ENCODE results near the gene KAT8.
"Not testable (repeated sequence)": the region's sequence is repeated elsewhere in the genome, so short reads cannot be mapped to it uniquely, and the experiment has no call there.

The KAT8 gene

DNA sequence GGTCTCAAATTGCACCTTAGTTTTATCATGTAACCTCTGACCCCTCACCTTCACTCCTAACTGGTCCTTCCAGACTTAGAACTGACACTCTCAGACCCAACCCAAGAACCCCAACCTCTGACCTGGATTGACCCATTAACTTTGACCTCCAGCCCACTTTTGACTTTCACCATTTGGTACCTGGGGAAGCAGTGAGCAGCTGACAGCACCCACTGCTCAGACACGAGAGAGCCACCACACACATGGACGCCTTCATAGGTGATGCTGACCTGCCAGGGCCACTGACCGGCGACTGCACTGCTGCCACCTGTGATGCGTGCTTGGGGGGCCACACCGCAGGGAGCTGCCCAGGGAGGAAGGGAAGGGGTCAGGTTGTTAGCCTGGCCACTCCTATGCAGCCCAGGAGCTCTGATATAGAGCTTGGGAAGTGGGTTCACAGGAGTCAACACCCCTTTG is 15.6 kb downstream of the KAT8 start:
- no peak for DNase-seq

DNA sequence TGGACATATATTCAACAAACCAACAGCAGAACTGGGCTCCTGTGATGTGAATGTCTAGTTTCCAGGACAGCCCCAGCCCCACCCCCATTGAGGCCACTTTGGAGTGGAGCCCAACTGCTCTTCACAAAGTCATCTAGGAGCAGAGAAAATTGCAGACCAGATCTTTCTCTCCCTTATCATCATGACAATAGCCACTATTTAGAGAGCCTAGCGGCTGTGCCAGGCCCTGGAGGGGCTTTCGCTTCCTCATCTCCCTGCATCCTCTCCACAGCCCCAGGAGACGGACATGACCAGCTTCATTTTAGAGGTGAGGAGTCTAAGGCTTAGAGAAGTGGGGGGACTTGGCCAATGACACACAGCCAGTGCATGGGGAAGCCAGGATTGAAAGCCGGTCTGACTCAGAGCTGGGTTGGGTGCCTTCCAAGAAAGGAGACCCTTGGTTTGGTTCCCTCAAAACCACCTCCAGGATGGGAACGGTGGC is 16.7 kb downstream of the KAT8 start:
- DNase-seq, result no peak

DNA sequence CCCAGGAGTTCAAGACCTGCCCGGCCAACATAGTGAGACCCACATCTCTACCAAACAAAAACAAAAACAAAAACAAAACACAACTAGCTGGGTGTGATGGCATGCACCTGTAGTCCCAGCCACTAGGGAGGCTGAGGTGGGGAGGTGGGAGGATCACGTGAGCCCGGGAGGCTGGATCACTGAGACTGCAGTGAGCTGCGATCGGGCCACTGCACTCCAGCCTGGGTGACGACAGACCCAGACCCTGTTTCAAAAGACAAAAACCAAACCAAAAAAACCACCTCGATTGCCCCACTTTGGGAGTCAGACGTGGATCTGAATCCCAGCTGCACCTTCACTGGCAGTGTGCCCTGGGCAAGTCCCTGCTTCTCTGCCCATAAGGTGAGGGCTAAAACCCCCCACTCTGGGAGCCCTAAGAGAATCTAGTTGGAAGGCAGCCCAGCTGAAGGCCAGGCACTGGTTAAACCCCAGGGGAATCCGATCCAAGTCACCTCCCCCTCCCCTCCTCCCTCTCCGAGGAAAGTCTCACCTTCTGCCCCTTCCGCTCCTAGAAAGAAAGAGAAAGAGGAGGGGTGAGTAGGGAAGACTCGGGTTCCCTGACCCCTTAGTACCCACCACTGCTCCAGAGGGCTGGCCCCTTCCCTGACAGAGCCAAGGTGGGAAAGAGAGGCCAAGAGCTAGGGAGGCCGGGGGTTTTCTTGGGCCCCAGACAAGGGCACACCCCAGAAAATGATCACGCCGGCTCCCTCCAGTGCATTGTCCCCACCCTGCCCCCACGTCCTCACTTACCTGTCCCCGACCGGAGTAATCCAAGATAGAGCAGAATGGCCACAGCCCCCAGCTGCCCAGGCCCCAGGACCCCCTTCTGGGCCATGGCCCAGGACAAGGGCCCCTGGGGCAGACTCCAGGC is 17.4 kb downstream of the KAT8 start:
- no peak for DNase-seq

DNA sequence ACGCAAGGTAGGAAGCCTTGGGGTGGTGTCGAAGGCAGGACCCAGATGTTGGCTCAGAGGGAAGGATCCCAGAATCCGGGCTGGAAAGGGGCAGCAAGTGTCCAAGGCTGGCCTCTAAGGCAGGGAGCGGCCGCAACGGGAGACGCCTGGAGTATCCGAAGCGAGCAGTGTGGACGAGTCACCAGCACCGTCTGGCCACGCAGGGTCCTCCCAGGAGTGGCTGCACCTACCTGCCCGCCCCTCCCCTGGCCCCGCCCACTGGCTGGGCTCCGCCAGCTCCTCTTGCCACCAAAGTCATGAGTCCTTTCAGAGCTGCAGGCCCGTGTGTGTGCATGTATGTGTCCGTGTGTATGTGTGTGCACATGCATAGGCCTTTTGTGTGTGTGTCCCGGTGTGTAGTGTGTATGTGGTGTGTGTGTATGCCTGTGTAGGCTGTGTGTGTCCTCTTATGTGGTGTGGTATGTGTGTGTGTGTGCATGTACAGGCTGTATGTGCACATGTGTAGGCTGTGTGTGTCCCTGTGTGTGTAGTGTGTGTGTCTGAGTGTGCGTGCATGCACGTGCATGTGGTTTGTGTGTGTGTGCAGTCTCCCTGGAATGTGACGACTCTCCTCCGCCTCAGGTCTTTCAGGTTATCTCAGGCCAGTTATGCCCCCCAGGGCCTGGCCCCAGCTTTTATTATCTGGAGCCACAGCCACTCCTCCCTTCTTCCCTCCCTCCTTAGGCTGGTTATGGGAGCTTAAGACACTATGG is 18.2 kb downstream of the KAT8 start, which contains the start of gene PRSS8:
Gene PRSS8 (minus strand): TSS at position 193 of the 752 bp plus-strand sequence. CDS start 229 bp downstream, outside the sequence.
- no peak for DNase-seq

DNA sequence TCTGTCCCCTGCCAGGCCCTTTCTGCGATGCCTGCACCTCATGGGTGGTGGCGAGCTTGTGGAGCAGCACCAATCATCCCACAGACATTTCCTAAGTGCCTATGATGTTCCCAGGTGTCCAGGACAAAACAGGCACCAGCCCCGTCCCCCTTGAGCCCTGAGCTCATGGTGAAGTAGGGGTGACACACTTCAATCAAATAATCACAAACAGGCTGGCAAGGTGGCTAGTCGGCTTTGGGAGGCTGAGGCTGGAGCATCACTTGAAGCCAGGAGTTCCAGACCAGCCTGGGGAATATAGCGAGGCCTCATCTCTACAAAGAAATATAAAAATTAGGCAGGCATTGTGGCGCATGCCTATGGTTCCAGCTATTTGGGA is 18.8 kb downstream of the KAT8 start:
- DNase-seq, result no peak

DNA sequence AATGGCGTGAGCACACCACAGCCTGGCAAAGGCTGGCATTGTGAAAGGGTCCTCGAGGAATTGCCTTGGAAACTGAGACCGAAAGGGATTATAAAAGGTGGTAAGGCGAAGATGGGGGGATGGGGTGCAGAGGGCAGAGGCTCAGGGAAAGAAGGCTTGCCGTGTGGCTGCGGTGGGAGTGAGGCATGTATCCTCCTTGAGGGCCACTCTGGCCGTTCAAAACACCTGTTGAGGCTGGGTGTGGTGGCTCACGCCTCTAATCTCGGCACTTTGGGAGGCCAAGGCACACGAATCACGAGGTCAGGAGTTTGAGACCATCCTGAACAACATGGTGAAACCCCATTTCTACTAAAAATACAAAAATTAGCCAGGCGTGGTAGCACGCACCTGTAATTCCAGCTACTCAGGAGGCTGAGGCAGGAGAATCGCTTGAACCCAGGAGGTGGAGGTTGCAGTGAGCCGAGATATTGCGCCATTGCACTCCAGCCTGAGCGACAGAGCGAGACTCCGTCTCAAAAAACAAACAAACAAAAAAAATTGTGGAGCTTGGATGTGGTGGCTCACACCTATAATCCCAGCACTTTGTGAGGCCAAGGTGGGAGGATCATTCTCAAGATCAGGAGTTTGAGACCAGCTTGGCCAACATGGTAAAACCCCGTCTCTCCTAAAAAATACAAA is 19.5 kb downstream of the KAT8 start:
- not testable (repeated sequence) for DNase-seq

DNA sequence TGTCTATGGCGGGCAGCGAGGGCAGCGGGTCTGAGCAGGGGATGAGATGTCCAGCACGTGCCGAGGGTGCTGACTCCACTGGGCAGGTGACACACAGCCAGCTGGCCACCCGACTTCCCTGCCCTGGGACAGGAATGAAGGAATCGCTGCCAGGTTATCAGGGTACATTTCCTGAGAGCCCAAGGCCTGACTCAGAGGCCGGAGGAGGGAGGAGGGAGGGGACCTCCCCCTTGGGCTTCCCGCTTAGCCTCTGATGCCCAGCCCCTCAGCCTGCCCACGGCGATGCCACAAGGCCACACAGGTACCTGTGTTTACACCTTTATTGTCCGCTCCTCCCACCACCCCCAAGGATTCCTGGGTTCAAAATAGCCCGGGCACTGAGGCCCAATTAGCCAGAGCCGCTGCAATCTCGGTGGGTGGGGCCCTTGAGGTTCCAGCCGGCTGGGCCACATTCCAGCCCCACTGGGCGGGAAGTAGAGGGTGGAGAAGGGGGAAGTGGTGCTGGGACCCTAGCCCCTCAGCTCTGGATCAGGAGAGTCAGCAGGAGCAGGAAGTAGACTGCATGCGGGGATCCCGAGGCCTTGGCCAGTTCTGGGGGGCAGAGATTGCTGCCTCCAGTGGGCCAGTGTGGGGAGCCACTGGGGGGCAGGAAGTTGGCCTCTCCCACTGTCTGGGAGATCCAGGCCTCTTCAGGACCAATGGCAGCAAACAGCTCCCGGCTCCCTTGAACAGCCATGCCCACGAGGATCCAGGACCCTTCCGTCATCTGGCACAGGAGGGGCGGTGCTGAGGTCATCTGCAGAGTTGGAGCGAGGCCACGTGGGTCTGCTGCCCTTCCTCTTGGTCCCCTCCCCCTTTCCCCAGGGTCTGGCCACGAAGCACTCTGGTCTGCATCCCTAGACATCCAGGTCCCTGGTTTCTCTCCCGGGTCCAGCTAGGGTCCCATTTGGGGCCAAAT is 21.4 kb downstream of the KAT8 start:
- DNase-seq, result no peak

DNA sequence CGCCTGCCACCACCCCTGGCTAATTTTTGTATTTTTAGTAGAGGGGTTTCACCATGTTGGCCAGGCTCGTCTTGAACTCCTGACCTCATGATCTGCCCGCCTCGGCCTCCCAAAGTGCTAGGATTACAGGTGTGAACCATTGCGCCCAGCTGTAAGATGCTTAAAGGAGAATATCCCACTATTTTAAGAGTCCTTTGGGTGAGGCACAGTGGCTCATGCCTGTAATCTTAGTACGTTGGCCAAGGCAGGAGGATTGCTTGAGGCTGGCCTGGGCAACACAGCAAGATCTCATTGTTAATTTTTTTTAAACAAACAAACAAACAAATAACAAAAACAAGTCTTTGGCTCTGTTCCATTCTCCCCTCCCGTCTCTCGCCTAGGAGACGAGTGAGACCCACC is 23.6 kb downstream of the KAT8 start:
- DNase-seq, result not testable (repeated sequence)

DNA sequence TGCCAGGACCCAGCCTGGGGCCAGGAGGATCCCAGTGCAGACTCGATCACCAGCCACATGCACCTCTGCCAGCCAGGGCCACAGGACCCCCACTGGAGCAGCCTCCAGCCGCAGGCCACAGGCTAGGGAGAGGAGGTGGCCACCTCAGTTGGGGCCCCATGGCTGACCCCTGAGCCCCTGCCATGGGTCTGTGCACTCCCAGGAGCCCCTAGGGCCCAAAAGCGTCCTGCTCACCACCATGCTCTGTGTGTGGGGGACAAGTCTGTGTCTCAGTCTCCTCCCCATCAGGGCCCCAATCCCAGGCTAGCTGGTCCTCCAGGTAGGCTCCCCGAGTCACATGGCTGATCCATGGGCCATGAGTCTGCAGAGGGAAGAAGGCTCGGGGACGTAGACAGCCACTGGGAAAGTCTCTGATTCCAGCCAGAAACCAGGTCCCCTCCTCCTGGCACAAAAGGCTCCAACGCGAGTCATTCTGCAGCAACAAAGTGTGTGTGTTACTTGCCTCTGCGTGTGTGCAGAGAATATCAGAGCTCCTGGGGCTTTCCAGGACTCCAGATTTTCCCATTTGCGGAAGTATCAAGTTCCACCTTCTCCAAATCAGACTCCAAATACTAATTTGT is 24.1 kb downstream of the KAT8 start:
- no peak for DNase-seq

DNA sequence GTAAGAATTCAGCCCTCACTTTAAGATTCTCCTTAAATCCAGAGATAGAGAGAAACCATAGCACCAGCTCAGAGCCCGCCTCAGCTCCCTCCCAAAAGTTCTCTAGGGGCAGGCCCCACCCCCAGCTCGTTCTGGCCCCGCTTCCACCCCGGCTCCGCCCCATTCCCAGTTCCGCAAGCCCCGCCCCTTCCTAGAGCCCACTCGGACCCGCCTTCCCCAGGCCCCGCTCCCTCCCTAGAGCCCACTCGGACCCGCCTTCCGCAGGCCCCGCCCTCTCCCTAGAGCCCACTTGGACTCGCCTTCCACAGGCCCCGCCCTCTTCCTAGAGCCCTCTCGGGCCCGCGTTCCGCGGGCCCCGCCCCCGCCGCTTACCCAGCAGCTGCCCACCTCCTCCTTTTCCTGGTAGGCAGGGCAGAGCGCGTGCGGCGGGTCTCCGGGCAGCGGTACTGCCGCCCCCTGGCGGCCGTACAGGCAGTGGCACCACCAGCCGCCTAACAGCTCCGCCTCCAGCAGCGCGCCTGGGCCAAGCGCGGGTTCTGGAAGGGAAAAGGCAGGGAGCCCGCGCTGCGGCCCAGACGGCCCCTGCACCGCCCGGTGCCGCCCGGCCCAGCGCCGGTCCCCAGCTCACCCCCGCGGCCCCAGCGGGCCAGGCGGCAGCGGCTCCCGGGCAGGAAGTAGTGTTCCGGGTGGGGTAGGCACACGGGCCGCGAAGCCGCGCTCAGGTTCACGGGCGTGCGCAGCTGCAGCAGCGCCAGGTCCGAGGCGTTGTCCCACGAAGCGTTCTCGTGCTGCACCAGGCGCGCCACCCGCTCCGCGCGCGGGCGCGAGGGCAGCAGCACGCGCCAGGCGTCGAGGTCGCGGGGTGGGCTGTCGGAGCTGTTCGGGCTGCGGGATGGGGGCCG is 24.9 kb downstream of the KAT8 start:
- DNase-seq, result peak; percentile 95

DNA sequence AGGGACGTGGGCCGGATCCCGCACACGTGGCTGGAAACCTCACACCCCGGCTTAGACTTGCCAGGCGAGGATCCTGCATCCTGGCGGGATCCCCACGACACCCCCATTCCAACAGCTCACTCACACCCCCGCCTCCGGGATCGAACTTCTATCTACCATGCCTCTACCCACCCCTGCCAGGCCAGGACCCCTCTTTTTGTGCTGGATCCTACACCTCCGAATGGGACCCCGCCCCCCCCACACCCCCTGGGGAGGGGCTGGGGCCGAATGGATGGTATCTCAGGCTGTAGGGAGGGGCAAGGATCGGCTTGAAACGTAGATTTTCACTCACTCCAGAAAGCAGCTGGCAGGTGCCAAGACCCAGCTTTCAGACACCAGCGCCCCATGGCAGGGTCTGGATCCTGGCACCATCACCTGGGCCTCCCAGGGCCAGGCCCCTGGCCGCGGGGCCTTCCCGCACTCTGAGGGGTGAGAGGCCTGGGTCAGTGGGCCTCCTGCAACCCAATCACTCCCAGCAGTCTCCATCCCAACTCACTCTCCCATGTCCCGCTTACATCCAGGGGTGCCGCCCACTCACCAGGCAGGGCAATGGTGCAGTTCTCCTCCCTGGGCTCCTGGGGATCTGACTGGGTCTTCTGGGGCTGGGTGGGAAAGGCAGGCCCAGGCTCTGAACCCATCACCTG is 25.7 kb downstream of the KAT8 start:
- no peak for DNase-seq

DNA sequence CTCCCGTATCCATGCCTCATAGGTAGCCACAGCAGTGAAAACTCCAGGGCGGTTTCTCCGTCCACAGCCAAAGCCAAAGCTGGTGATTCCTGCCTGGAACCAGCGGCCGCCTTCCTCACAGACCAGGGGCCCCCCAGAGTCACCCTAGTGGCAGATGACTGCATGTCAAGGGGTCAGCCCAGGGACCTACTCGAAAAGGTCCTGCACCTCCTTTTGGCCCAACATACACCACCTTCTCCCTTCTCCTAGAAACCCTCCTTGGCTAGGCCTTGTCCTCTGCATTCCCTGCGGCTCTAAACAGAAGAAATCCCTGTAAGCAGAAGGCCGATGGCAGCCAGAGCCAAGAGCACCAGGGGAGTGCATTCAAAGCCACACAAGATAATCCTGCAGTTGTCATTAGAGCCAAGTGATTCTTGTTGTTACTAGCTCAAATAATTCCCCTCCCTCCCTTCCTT is 26.3 kb downstream of the KAT8 start:
- DNase-seq, result no peak

DNA sequence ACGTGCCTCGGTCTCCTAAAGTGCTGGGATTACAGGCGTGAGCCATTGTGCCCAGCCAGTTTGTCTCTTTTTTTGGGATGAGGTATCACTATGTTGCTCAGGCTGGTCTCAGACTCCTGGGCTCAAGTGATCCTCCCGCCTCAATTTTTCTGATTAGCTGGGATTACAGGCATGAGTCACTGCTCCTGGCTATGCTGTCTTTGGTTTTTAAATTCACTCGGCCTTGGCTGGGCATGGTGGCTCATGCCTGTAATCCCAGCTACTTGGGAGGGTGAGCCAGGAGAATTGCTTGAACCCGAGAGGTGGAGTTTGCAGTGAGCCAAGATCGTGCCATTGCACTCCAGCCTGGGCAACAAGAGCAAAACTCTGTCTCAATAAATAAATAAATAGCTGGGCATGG is 27.0 kb downstream of the KAT8 start:
- not testable (repeated sequence) for DNase-seq

DNA sequence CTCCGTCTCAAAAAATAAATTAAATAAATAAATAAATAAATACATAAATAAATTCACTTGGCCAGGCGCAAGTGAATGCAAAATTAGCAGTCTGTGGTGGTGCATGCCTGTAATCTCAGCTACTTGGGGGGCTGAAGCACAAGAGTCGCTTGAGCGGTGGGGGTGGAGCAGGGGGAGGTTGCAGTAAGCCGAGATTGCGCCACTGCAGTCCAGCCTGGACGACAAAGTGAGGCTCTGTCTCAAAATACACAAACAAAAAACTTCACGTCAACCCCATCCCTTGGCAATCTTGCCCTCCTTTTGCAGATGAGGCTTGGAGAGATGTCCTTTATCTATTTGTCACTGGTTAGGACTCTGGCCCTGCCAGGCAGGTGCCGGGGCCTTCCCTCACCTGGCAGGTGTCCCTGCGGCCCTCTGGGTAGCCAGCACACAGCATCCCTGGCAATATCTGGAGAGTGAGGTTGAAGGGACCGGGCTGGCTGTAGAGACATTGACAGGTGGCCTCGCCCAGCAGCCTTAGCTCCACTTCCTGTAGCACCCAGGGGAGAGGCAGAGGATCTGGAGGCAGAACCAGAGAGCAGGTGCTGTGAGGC is 28.0 kb downstream of the KAT8 start:
- no peak for DNase-seq

DNA sequence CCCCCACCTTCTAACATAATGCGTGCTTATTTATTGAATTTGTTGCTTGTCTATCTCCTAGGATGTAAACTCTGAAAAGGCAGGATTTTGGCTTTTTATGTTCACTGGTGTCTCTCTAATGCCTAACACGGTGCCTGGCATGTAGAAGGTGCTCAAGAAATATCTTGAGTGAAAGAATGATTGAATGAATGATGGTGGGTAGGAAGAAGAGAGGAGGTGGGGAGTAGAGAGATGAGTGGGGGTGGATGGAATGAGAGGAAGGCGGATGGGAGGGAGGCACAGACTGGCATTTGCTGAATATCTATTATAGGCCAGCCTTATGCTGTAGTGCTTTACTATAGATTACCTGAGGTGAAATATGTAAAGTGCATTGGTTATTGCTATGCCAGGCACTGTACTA is 30.1 kb downstream of the KAT8 start:
- no peak for DNase-seq

DNA sequence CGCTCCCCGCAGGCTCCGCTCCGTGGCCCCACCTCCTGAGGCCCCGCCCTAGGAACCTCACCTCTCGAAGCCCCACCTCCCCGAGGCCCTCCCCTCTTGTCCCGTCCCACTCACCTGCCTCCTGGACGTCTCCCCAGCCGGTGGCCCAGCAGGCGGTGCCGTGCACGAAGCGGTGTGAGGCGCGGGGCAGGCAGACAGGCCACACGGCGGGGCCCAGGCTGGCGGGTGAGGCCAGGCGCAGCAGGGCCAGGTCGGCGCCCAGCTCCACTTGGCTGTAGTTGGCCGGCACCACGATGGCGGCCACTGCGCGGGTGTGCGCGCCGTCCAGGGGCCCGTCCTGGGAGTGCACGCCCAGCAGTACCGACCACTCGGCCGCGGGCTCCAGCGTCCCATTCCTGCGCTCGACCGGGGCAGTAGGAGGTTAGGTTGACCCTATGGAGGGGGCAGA is 30.8 kb downstream of the KAT8 start:
- no peak for DNase-seq

DNA sequence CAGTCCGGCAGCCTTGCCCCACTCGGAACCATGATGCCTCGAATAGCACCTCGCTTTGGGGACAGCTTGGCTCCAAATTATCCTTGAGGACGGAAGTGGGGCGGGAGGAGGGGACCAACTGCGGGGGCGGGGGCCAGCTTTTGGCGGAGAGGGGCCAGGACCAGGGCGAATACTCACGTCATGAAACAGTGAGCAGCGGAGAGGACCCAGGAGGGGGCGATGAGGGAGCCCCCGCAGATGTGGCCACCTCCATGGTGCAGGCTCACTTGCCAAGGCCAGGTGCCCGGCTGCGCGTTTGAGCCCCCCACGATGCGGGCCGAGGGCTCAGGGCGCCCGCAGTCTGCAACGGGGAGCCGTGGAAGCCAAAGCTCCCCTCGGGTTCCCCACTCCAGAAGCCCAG is 31.4 kb downstream of the KAT8 start:
- no peak for DNase-seq

DNA sequence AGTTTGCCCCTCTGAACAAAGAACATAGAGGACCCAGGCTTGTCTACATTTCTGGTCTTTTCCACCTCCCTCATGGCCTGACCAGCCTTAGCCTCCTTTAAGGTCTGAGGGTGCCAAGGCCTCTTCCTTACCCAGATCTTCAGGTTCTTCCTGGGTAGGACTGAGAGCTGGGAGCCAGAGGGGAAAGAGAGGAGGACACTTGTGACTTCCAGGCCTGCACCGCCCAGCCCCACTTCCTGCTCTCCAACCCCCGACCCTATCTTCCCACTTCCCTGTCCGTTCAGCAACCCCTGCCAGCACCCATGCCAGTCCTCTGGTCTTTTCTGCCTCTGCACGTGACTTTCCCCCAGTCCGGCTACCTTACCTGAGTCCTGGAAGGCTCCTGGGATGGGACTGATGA is 31.9 kb downstream of the KAT8 start:
- no peak for DNase-seq
